Right renal pelvis (tissue), 4 donors: ENCODE data around the gene SNORC. TPM values are rescaled to one million over a fixed set of nuclear protein-coding genes. Genes with fewer than 3 reads are reported as not detected.

Source experiments
- DNase-seq, 4 donors: peaks; one replicate each; pipeline ENCODE4 v3.0.0-alpha.2; 2013; ENCODE audit warnings: low read depth in 4 of 4, low spot score in 3 of 4, missing footprints in 1 of 4
- polyA plus RNA-seq, 4 donors: library from polyadenylated mRNA; unstranded; fragments of 120-200 nt; gene quantifications; one replicate each; pipeline ENCODE4 v1.2.1, GENCODE V29; 2013; ENCODE audit not compliant: insufficient read length in 4 of 4

The SNORC gene
- polyA plus RNA-seq, 4 donors, result 1.3 to 2.7 (median 2.2) TPM

DNA sequence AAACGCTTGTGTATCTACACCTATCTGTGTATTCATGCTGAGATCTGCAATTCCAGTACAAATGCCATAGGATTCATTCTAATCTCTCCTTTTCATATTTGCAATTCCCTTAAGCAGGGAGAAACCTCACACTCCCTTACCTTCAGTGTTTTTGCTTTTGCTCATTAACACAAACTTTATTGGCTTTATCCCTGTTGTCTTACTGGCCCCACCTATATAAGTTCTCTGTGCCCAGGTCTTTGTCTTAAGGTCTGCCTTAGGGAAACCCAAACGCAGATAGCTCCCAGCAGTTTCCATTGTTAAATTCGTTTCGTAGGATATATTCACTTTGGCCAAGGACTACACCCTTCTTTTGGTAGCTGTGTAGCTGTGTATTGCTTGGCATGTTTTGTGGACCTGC is 4.0 kb upstream of the SNORC start:
- DNase-seq, result no peak

- no peak for DNase-seq
Measured at GRCh38 chr2:232869138-232870017, 686 bp upstream of the SNORC start.

GRCh38 chr2:232870766-232871371 is 805 bp downstream of the SNORC start:
- DNase-seq, result no peak

GRCh38 chr2:232871418-232871834 is 1.4 kb downstream of the SNORC start:
- DNase-seq, result no peak

GRCh38 chr2:232871835-232872736 is 2.0 kb downstream of the SNORC start:
- no peak for DNase-seq

DNA sequence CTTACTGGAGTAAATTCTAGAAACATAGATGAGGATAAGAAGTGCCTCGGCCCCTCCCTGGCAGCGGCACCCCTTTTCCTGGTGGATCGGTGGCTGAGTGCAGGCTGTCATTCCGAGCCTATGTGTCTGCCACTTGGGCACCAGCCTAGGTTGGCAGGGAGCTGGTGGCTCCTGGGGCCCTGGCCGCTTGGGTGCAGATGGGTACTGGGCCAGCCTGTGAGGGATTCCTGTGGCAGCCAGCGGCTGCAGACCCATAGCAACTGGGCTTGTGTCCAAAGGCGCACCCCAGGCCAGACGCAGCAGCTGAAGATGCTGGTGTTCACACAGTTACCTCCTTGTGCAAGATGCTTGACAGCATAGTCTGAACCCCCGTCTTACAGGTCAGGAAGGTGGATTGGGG is 2.8 kb downstream of the SNORC start:
- DNase-seq, result no peak

DNA sequence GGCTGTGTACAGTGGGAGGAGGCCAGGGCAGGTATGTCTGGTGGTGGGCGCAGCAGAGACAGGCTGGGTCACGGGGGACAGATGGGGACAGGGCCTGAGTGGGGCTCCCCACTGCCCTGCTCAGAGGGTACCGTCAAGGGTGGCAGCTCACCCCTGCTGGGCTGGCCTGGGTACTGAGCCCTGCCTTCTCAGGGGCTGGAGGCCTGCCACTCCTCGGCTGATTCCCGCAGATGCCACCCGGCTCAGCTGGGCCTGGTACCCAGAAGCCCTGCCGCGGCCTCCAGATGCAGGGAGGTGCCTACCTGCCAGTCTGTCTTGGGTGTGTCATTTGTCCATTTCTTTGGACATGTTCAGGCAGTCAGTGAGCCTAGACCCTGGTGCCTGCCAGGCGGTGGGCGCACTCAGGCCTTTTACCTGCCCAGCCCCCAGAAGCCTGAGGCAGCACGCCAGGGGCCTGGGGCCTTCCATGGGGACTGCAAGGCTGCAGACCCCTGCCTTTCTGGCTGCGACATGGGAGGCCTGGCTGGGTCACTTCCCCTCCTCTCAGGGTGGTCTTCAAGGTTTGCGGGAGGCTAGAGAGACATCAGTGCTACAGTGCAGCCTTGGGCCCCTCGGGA is 3.3 kb downstream of the SNORC start:
- DNase-seq, result no peak

- DNase-seq, result no peak
Measured at GRCh38 chr2:232873909-232874641, 4.0 kb downstream of the SNORC start.

- DNase-seq, result no peak
Measured at GRCh38 chr2:232874677-232875223, 4.7 kb downstream of the SNORC start.

GRCh38 chr2:232875256-232876121 is 5.4 kb downstream of the SNORC start:
- DNase-seq, result no peak

DNA sequence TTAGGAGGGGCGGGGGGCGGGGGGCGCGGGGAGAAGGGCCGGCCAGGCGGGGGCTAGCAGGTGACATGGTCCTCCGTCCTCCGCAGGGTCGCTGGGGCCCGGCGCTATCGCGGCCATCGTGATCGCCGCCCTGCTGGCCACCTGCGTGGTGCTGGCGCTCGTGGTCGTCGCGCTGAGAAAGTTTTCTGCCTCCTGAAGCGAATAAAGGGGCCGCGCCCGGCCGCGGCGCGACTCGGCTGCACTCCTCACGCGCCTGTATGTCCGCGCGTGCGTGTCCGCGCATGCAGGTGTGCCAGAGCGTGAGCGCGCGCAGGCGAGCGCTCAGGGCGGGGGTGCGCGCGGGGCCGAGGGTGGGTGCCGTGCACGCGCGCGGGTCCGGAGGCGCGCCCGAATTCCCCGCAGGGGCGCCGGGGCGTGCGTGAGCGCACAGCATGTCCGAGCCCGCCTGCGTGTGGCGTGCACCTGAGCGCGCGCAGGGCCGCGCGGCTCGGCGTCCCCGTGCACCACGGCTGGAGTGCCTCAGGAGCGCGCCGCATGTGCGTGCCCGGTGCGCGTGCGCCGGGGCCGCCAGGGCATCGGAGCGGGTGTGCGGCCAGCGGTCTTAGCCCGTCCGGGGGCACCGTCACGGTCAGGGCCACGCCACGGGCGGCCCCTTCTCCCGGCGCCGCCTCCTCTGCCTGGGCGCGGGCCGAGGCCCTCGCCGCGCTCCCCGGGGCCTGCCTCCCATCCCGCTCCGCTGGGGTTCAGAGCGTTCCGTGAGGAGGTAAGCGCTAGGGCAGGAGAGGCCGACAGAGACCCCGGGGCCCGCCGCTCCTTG is 6.3 kb downstream of the SNORC start:
- DNase-seq, result no peak

- no peak for DNase-seq
Measured at GRCh38 chr2:232876978-232877441, 6.9 kb downstream of the SNORC start.

DNA sequence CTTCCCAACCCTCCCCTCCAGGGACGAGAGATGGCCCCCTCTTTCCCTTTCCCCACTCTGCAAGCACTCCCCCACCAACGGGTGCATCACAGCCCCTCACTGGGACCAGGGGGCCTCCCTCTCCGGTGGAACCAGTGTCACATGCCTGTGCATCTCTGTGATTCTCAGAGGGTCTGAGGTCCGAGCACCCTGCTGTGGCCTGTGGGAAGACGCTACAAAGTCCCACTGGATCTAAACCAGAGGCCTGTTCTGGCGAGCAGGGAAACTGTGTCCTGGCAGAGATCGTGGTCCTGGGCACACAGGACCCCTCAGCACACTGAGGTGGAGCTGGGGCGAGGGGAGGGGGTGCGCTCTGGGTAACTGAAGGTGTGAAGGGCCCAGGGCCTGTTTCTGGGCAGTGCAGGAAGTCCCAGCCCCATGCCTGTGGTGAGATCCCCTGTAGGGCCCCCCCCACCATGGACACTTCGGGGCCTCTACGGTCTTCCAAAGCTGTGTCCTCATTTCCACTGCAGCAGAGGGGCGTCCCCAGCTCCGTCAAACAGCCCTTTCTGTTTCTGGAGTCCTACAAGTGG is 8.0 kb downstream of the SNORC start:
- DNase-seq, result no peak

- DNase-seq, result no peak
Measured at GRCh38 chr2:232878855-232879617, 9.0 kb downstream of the SNORC start.

DNA sequence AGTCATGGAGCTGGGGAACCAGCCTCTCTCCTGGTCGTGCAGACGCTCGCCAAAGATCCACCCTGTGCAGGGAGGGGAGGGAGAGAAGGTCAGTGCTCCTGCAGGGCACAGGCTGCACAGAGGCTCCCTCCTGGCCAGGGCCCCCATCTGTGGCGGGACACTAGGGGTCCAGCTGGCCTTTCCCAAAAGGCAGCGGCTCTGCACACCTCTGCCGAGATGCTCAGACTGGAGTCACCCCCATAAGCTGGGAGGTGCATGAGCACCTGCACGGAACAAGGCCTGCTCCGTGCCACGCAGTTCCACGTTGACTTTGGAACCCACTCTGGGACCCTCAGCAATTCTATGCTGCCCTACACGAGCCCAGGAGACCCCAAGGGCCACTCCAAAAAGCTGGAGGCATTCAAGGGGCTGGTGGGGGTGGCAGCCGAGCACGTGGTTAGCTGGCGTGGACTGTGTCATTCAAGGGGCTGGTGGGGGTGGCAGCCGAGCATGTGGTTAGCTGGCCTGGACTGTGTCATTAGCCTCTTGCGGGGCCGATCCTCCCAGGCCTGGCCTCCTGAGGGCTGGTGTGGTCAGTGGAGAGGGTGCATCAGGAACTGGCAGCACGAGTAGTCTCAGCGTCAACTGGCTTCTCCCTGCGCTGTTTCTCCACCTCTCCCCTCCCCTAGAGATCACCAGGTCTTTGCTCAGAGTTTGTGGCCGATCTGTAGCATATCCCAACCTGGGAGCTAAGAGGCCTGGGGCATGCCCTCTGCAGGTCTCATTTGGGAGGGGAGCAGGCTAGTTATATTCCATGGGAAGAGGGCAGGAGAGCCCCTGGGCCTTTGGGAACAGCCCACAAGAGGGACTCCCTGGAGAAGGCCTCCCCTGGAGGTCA is 9.8 kb downstream of the SNORC start:
- DNase-seq, result no peak
